Measurements from ENCODE around the gene HHIP.

HHIP gene

GRCh38 chr4:144647095-144647561, 1.2 kb downstream of the HHIP start:
- Histone ChIP-seq H3K27ac (ENCODE audit: poor library complexity, severe bottlenecking) (no peak overlapping the region), H3K27me3 (ENCODE audit: insufficient read depth, poor library complexity, severe bottlenecking) (no peaks in the 10 kb centered on the region), H3K9me3 (ENCODE audit: severe bottlenecking) (no peaks in the 10 kb centered on the region), H3K36me3 (ENCODE audit: low read depth) (no peaks in the 10 kb centered on the region), H3K4me3 (ENCODE audit: severe bottlenecking) (peak overlapping the region; percentile 41), H3K4me1 (ENCODE audit: insufficient read depth, poor library complexity, severe bottlenecking) (no peaks in the 10 kb centered on the region)
- TF ChIP-seq, protein P1, sequence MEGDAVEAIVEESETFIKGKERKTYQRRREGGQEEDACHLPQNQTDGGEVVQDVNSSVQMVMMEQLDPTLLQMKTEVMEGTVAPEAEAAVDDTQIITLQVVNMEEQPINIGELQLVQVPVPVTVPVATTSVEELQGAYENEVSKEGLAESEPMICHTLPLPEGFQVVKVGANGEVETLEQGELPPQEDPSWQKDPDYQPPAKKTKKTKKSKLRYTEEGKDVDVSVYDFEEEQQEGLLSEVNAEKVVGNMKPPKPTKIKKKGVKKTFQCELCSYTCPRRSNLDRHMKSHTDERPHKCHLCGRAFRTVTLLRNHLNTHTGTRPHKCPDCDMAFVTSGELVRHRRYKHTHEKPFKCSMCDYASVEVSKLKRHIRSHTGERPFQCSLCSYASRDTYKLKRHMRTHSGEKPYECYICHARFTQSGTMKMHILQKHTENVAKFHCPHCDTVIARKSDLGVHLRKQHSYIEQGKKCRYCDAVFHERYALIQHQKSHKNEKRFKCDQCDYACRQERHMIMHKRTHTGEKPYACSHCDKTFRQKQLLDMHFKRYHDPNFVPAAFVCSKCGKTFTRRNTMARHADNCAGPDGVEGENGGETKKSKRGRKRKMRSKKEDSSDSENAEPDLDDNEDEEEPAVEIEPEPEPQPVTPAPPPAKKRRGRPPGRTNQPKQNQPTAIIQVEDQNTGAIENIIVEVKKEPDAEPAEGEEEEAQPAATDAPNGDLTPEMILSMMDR (IDR thresholded peaks at IDR 0.05; ENCODE audit: poor library complexity, severe bottlenecking) = no peak
- ATAC-seq (ENCODE audit: low read depth) (peak; percentile 46), DNase-seq (ENCODE audit: low spot score) (no peak)

GRCh38 chr4:144647590-144647989, 1.6 kb downstream of the HHIP start:
- no peaks in the 10 kb centered on the region for H3K9me3 ChIP-seq (ENCODE audit: severe bottlenecking)
- TF ChIP-seq, protein P1 (IDR thresholded peaks at IDR 0.05; ENCODE audit: poor library complexity, severe bottlenecking) = no peak
- ATAC-seq (ENCODE audit: low read depth) (no peak), DNase-seq (ENCODE audit: low spot score) (no peak)
- no peaks in the 10 kb centered on the region for H3K4me1 ChIP-seq (ENCODE audit: insufficient read depth, poor library complexity, severe bottlenecking)
- H3K27me3 ChIP-seq (ENCODE audit: insufficient read depth, poor library complexity, severe bottlenecking) = no peaks in the 10 kb centered on the region
- H3K4me3 ChIP-seq (ENCODE audit: severe bottlenecking) = peak overlapping the region; percentile 41
- no peaks in the 10 kb centered on the region for H3K36me3 ChIP-seq (ENCODE audit: low read depth)
- H3K27ac ChIP-seq (ENCODE audit: poor library complexity, severe bottlenecking) = no peak overlapping the region

DNA sequence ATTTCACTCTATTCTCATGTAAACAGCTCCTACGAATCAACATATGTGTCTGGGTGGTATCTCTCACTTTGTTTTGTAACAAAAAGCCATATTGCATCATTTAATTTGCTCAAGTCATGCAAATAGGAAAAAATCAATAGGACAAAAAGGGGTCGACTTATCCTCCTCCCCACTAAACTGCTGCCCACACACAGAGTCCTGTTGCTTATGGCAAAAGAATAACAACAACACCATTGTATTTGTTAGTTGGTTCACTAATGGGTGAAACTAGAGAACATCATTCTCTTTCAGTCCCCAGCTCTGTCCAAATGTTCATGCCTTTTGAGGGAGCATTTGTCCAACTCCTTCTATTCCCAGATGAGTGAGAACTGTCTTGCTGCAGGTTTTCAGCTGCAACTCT, 2.1 kb downstream of the HHIP start:
- DNase-seq (ENCODE audit: low spot score) = no peak
- H3K27me3 ChIP-seq (ENCODE audit: insufficient read depth, poor library complexity, severe bottlenecking) = no peaks in the 10 kb centered on the region
- no peaks in the 10 kb centered on the region for H3K4me1 ChIP-seq (ENCODE audit: insufficient read depth, poor library complexity, severe bottlenecking)
- no peaks in the 10 kb centered on the region for H3K9me3 ChIP-seq (ENCODE audit: severe bottlenecking)
- TF ChIP-seq, protein P1 (IDR thresholded peaks at IDR 0.05; ENCODE audit: poor library complexity, severe bottlenecking) = no peak
- H3K4me3 ChIP-seq (ENCODE audit: severe bottlenecking) = no peak overlapping the region
- ATAC-seq (ENCODE audit: low read depth) = no peak
- H3K27ac ChIP-seq (ENCODE audit: poor library complexity, severe bottlenecking) = no peak overlapping the region
- H3K36me3 ChIP-seq (ENCODE audit: low read depth) = no peaks in the 10 kb centered on the region

DNA sequence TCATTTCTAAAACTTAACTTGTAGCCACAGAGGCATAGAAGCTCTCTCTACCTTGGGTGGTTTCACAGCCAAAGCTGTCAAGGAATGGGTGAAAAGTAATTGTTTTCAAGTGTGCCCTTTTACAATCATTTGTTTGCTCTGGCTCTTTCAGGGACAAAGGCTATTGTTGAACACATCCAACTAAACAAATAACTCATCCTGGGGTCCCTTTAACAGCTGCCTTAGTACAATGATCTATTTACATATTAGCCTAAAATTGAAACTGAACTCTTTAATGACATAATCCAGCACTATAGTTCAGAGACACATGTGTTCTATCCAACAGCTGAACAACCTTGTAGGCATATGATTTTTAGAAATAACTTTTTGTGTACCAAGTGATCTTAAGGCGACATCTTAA, 3.7 kb downstream of the HHIP start:
- no peak overlapping the region for H3K4me3 ChIP-seq (ENCODE audit: severe bottlenecking)
- H3K27ac ChIP-seq (ENCODE audit: poor library complexity, severe bottlenecking) = no peak overlapping the region
- no peaks in the 10 kb centered on the region for H3K9me3 ChIP-seq (ENCODE audit: severe bottlenecking)
- no peaks in the 10 kb centered on the region for H3K36me3 ChIP-seq (ENCODE audit: low read depth)
- ATAC-seq (ENCODE audit: low read depth) (no peak), DNase-seq (ENCODE audit: low spot score) (no peak)
- TF ChIP-seq, protein P1 (IDR thresholded peaks at IDR 0.05; ENCODE audit: poor library complexity, severe bottlenecking) = no peak
- no peaks in the 10 kb centered on the region for H3K4me1 ChIP-seq (ENCODE audit: insufficient read depth, poor library complexity, severe bottlenecking)
- no peaks in the 10 kb centered on the region for H3K27me3 ChIP-seq (ENCODE audit: insufficient read depth, poor library complexity, severe bottlenecking)

- no peaks in the 10 kb centered on the region for H3K36me3 ChIP-seq (ENCODE audit: low read depth)
- ATAC-seq (ENCODE audit: low read depth) (no peak), DNase-seq (ENCODE audit: low spot score) (no peak)
- no peaks in the 10 kb centered on the region for H3K27me3 ChIP-seq (ENCODE audit: insufficient read depth, poor library complexity, severe bottlenecking)
- H3K4me3 ChIP-seq (ENCODE audit: severe bottlenecking) = no peak overlapping the region
- H3K4me1 ChIP-seq (ENCODE audit: insufficient read depth, poor library complexity, severe bottlenecking) = no peaks in the 10 kb centered on the region
- H3K27ac ChIP-seq (ENCODE audit: poor library complexity, severe bottlenecking) = no peak overlapping the region
- TF ChIP-seq, protein P1 (IDR thresholded peaks at IDR 0.05; ENCODE audit: poor library complexity, severe bottlenecking) = no peak
- H3K9me3 ChIP-seq (ENCODE audit: severe bottlenecking) = no peaks in the 10 kb centered on the region
Observed at GRCh38 chr4:144650311-144651005, 4.5 kb downstream of the HHIP start.

Measured in RWPE2 (cell line).